DOHH2 (cell line): ENCODE results near the gene GRPR.

Source experiments
- CTCF ChIP-seq: fragments of 200-600 bp; sonication (generic); IDR thresholded peaks from one replicate; pipeline ENCODE4 v1.5.1; 2014; ENCODE audit warnings: antibody characterized with exemption, mild to moderate bottlenecking, low read depth, low read length; ENCODE audit not compliant: poor library complexity, severe bottlenecking
- EZH2phosphoT487 ChIP-seq: fragments of 200-600 bp; sonication (generic); IDR thresholded peaks from 2 replicates; pipeline ENCODE4 v1.6.1; 2017; ENCODE audit warnings: borderline replicate concordance, mild to moderate bottlenecking, antibody characterized with exemption, low read length, moderate library complexity, mixed read lengths

GRCh38 chrX:16172391-16172790, 49.0 kb downstream of the GRPR start:
- no peak for TF ChIP-seq CTCF
- TF ChIP-seq EZH2phosphoT487 = no peak
